Suprapubic skin (tissue), 4 donors: Measurements from ENCODE around the gene BOD1L1.

ENCODE experiments used
- CTCF ChIP-seq, 2 donors: fragments of 200-600 bp in 1 of 2; fragments of 450-650 bp in 1 of 2; sonication (generic) in 1 of 2; IDR thresholded peaks; one replicate each; pipeline ENCODE4 v1.5.1; 2016 to 2019; ENCODE audit warnings: antibody characterized with exemption in 2 of 2, mild to moderate bottlenecking in 1 of 2, moderate library complexity in 1 of 2
- EP300 ChIP-seq: sonication (generic); formaldehyde crosslinking; IDR thresholded peaks from one replicate; pipeline ENCODE4 v1.6.1; 2017; ENCODE audit warnings: antibody characterized with exemption
- POLR2A ChIP-seq, 2 donors: fragments of 450-650 bp; IDR thresholded peaks; one replicate each; pipeline ENCODE4 v1.6.1; 2017; ENCODE audit warnings: antibody characterized with exemption in 2 of 2, mild to moderate bottlenecking in 2 of 2, moderate library complexity in 2 of 2
- POLR2AphosphoS5 ChIP-seq, 3 donors: sonication (generic); formaldehyde crosslinking; IDR thresholded peaks; one replicate each; pipeline ENCODE4 v1.6.1; 2017; ENCODE audit warnings: antibody characterized with exemption in 3 of 3

DNA sequence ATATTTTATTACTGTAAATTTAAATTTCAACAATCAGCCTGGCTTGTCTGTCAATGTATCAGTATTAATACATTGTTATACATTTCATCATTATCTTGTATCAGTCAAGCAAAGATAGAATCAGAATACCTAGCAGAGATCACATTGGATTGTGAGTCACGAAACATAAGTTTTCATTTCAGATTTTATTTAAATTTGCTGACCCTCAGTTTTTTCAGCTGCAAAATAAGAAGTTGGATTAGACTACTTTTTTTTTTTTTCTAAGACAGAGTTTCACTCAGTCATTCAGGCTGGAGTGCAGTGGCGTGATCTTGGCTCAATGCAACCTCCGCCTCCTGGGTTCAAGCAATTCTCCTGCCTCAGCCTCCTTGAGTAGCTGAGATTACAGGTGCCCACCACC, 49.9 kb downstream of the BOD1L1 start:
- TF ChIP-seq CTCF (IDR thresholded peaks at IDR 0.05) (no peak), POLR2AphosphoS5 (IDR thresholded peaks at IDR 0.05) (no peak), POLR2A (IDR thresholded peaks at IDR 0.05) (no peak), EP300 (no peak)
